PC-3 (cell line): Measurements from ENCODE around the gene KANSL1L. TPM values are rescaled to one million over a fixed set of nuclear protein-coding genes. Genes with fewer than 3 reads are reported as not detected.

Experiments used
- ATAC-seq: fragments of 200-7000 bp; cut with Tn5 transposase; 2 replicates; pipeline ENCODE4 v1.9.1; 2020; ENCODE audit warnings: mild to moderate bottlenecking, moderate library complexity
- BruUV-seq: library from RNA; stranded (reverse); fragments of 400-500 nt; replicated peaks from 2 replicates; lab custom pipeline; 2021; lab: Mats Ljungman, UMichigan
- CTCF ChIA-PET: fragments of 300-600 bp; sonication (Branson Sonifier 250); formaldehyde crosslinking; loops from one replicate; lab custom pipeline; 2022; ENCODE audit warnings: antibody characterized with exemption; lab: Charles Lee
- POLR2A ChIA-PET: fragments of 300-600 bp; sonication (Branson Sonifier 250); formaldehyde crosslinking; loops from one replicate; lab custom pipeline; 2022; ENCODE audit warnings: antibody characterized with exemption; ENCODE audit not compliant: unreplicated experiment; lab: Charles Lee
- DNase-seq: peaks from one replicate; pipeline ENCODE4 v3.0.0-alpha.2; 2015
- H2AFZ ChIP-seq: fragments of 300-600 bp; sonication (generic); 2 replicates; pipeline ENCODE4 v1.6.0; 2016; ENCODE audit warnings: antibody characterized with exemption, low read length
- H3F3A ChIP-seq: fragments of 300-600 bp; sonication (generic); one replicate; pipeline ENCODE4 v1.6.0; 2017; ENCODE audit warnings: antibody characterized with exemption, low read length, control low read depth, mild to moderate bottlenecking; ENCODE audit not compliant: unreplicated experiment
- H3K27ac ChIP-seq: fragments of 300-600 bp; sonication (generic); 2 replicates; pipeline ENCODE4 v1.5.1; 2016; ENCODE audit warnings: mild to moderate bottlenecking, low read length
- H3K27me3 ChIP-seq: fragments of 300-600 bp; sonication (generic); 2 replicates; pipeline ENCODE4 v1.6.1; 2016; ENCODE audit warnings: low read length, mixed read lengths
- H3K36me3 ChIP-seq: fragments of 300-600 bp; sonication (generic); 2 replicates; pipeline ENCODE4 v1.6.1; 2016; ENCODE audit warnings: low read depth, mixed run types, low read length, mixed read lengths
- H3K4me1 ChIP-seq: fragments of 300-600 bp; sonication (generic); 2 replicates; pipeline ENCODE4 v1.5.1; 2016; ENCODE audit warnings: low read length; ENCODE audit not compliant: insufficient read depth
- H3K4me2 ChIP-seq: fragments of 300-600 bp; sonication (generic); 2 replicates; pipeline ENCODE4 v1.6.0; 2016; ENCODE audit warnings: low read length
- H3K4me3 ChIP-seq: fragments of 300-600 bp; sonication (generic); 2 replicates; pipeline ENCODE4 v1.5.1; 2016; ENCODE audit warnings: mild to moderate bottlenecking, low read length, mixed read lengths
- H3K79me2 ChIP-seq: fragments of 300-600 bp; sonication (generic); 2 replicates; pipeline ENCODE4 v1.6.1; 2017; ENCODE audit warnings: low read length, mixed read lengths
- H3K9ac ChIP-seq: fragments of 300-600 bp; sonication (generic); 2 replicates; pipeline ENCODE4 v1.6.0; 2016; ENCODE audit warnings: mild to moderate bottlenecking, low read length
- H3K9me2 ChIP-seq: fragments of 300-600 bp; sonication (generic); replicated peaks from 2 replicates; pipeline ENCODE4 v1.6.1; 2016; ENCODE audit warnings: mixed run types, low read length, mixed read lengths
- H3K9me3 ChIP-seq: fragments of 300-600 bp; sonication (generic); 2 replicates; pipeline ENCODE4 v1.6.1; 2016; ENCODE audit warnings: low read length, mixed read lengths
- H4K20me1 ChIP-seq: fragments of 300-600 bp; sonication (generic); 2 replicates; pipeline ENCODE4 v1.6.1; 2016; ENCODE audit warnings: low read length, mixed read lengths
- CTCF ChIP-seq: fragments of 300-600 bp; sonication (generic); conservative IDR thresholded peaks from 2 replicates; pipeline ENCODE4 v1.5.1; 2017; ENCODE audit warnings: antibody characterized with exemption, low read depth, mild to moderate bottlenecking, low read length
- EZH2 ChIP-seq: fragments of 300-600 bp; sonication (generic); IDR thresholded peaks from one replicate; pipeline ENCODE4 v1.6.1; 2017; ENCODE audit warnings: antibody characterized with exemption, mild to moderate bottlenecking, low read length; ENCODE audit not compliant: unreplicated experiment
- EZH2phosphoT487 ChIP-seq: fragments of 300-600 bp; sonication (generic); IDR thresholded peaks from 2 replicates; pipeline ENCODE4 v1.6.1; 2018; ENCODE audit warnings: mild to moderate bottlenecking, antibody characterized with exemption, low read length, borderline replicate concordance
- intact Hi-C: fragments of 100-400 bp; cut with micrococcal nuclease; formaldehyde crosslinking; loops from 2 replicates; pipeline ENCODE4 v1.9.0; 2023
- total RNA-seq: library from RNA; depleted of rRNA; stranded (reverse); fragments of >200 nt; gene quantifications from 2 replicates; pipeline ENCODE4 v1.2.3, GENCODE V29; 2014

The KANSL1L gene
- total RNA-seq, 1 experiment from 2014 or later, result 2.3 TPM

DNA sequence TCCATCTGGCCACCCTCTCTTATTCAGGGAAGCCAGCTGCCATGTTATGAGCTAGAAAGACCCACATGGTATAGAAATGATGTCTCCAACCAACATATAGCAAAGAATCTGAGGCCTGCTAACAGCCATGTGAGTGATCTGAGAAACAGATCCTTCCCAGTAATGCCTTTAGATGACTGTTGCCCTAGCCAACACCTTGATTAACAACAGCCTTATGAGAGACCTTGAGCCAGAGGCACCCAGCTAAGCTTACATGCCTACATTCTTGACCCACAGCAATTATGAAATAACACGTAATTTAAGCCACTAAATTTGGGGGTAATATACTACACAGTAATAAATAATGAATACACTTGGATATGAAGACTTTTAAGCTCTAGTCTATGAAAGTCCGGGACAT is 13.0 kb downstream of the KANSL1L start:
- intact Hi-C loops, result no loop called here
- Histone ChIP-seq H4K20me1 (no peaks in the 10 kb centered on the region), H3K36me3 (no peaks in the 10 kb centered on the region), H3K27me3 (no peaks in the 10 kb centered on the region), H3K27ac (no peak overlapping the region), H3K4me3 (no peak overlapping the region), H3K9me3 (no peaks in the 10 kb centered on the region), H3K4me2 (no peak overlapping the region), H3K79me2 (no peaks in the 10 kb centered on the region), H3F3A (no peaks in the 10 kb centered on the region), H2AFZ (no peak overlapping the region), H3K9me2 (no peaks in the 10 kb centered on the region), H3K4me1 (no peaks in the 10 kb centered on the region), H3K9ac (no peak overlapping the region)
- DNase-seq (no peak), ATAC-seq (no peak)
- no TSS peak for BruUV-seq
- TF ChIP-seq EZH2, result no peak
- POLR2A ChIA-PET, result no interaction called here
- CTCF ChIA-PET, result no interaction called here

DNA sequence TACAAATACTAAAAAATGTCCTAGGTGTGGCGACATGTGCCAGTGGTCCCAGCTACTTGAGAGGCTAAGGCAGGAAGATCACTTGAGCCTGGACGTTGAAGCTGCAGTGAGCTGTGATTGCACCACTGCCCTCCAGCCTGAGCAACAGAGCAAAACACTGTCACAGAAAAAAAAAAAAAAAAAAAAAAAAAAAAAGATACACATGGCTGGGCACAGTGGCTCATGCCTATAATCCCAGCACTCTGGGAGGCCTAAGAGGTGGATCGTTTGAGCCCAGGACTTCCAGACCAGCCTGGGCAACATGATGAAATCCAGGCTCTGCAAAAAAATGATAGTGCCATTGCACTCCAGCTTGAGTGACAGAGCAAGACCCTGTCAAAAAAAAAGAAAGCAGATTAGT is 13.7 kb downstream of the KANSL1L start:
- DNase-seq (no peak), ATAC-seq (no peak)
- ChIA-PET CTCF (no interaction called here), POLR2A (no interaction called here)
- H3K4me1 ChIP-seq, result no peaks in the 10 kb centered on the region
- no peaks in the 10 kb centered on the region for H3K27me3 ChIP-seq
- H3K36me3 ChIP-seq, result no peaks in the 10 kb centered on the region
- H3K9me3 ChIP-seq, result no peaks in the 10 kb centered on the region
- no peaks in the 10 kb centered on the region for H3K9me2 ChIP-seq
- BruUV-seq, result no TSS peak
- no peaks in the 10 kb centered on the region for H3F3A ChIP-seq
- no peak overlapping the region for H2AFZ ChIP-seq
- intact Hi-C loops, result no loop called here
- H3K4me2 ChIP-seq, result no peak overlapping the region
- no peak overlapping the region for H3K27ac ChIP-seq
- H3K79me2 ChIP-seq, result no peaks in the 10 kb centered on the region
- H3K9ac ChIP-seq, result no peak overlapping the region
- TF ChIP-seq CTCF (no peak), EZH2phosphoT487 (no peak), EZH2 (no peak)
- no peaks in the 10 kb centered on the region for H4K20me1 ChIP-seq
- no peak overlapping the region for H3K4me3 ChIP-seq

- no peaks in the 10 kb centered on the region for H3K79me2 ChIP-seq
- ChIA-PET POLR2A (no interaction called here), CTCF (no interaction called here)
- no peaks in the 10 kb centered on the region for H3K9me2 ChIP-seq
- ATAC-seq (no peak), DNase-seq (no peak)
- intact Hi-C loops, result no loop called here
- H3K9ac ChIP-seq, result no peak overlapping the region
- TF ChIP-seq CTCF (no peak), EZH2phosphoT487 (no peak), EZH2 (no peak)
- no peak overlapping the region for H2AFZ ChIP-seq
- H3K4me2 ChIP-seq, result no peak overlapping the region
- H4K20me1 ChIP-seq, result no peaks in the 10 kb centered on the region
- no peaks in the 10 kb centered on the region for H3K27me3 ChIP-seq
- BruUV-seq, result no TSS peak
- H3K36me3 ChIP-seq, result no peaks in the 10 kb centered on the region
- no peak overlapping the region for H3K4me3 ChIP-seq
- H3F3A ChIP-seq, result no peaks in the 10 kb centered on the region
- no peak overlapping the region for H3K27ac ChIP-seq
- no peaks in the 10 kb centered on the region for H3K4me1 ChIP-seq
- no peaks in the 10 kb centered on the region for H3K9me3 ChIP-seq
Observed at GRCh38 chr2:210147614-210148013, 23.6 kb downstream of the KANSL1L start.
